Adrenal gland (tissue), 5 donors: Measurements from ENCODE around the gene KDM4C.

ENCODE experiments used
- CTCF ChIP-seq, 6 experiments: fragments of 450-650 bp in 4 of 6; fragments of 200-600 bp in 2 of 6; sonication (generic) in 1 of 6; IDR thresholded peaks; 1 replicate in 5 of 6; 2 replicates in 1 of 6; pipeline versions ENCODE4 v1.5.1 to v1.8.0; 2016 to 2021; ENCODE audit warnings: antibody characterized with exemption in 6 of 6, mild to moderate bottlenecking in 2 of 6, moderate library complexity in 1 of 6
- POLR2A ChIP-seq, 2 donors: fragments of 450-650 bp; IDR thresholded peaks; one replicate each; pipeline ENCODE4 v1.6.1; 2017; ENCODE audit warnings: antibody characterized with exemption in 2 of 2, mild to moderate bottlenecking in 2 of 2, moderate library complexity in 1 of 2
- donor health status: DM: no; HTN: no; CAD: no.

DNA sequence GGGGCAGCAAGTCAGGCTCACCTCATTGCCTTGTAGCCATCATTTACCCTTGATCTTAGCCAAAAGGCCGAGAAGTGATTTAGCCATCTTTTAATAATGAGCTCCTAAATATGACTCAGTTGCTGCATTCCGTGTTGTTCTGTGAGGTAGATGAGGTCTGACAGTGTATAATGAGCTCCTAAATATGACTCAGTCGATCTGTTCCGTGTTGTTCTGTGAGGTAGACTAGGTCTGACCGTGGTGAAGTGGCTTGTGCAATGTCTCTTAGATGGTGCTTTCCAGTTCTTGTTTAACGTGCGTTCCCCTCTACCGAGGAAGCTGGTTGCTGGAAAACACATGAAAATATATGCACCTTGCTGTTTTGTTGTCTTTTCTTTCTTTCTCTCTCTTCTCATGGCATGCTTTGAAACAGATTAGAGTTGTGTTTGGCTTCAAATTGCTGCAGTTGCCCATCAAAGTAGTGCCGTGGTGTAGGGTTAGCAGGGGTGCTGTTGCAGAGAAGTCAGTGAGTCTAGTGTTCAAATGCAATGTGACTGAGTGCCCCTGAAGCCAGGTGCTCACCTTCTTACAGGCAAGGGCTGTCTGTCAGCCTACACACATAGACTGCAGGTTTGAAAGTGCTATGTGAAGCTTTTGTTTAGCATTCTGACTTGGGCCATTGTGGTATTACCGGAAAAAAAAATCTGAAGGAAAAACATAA lies 118.6 kb downstream of the KDM4C start:
- TF ChIP-seq POLR2A (IDR thresholded peaks at IDR 0.05) (no peak), CTCF (IDR thresholded peaks at IDR 0.05) (no peak)
